Measurements from ENCODE around the gene KCNJ11. TPM values are rescaled to one million over a fixed set of nuclear protein-coding genes. Genes with fewer than 3 reads are reported as not detected.
"Not testable (repeated sequence)": the region's sequence is repeated elsewhere in the genome, so short reads cannot be mapped to it uniquely, and the experiment has no call there.

The KCNJ11 gene
- total RNA-seq, 1 experiment from 2014 or later = 7.5 TPM

- TF ChIP-seq CTCF (IDR thresholded peaks at IDR 0.05 in 2 of 3, conservative IDR thresholded peaks at IDR 0.05 in 1 of 3; ENCODE audit: borderline replicate concordance in 1 of 3, insufficient read depth in 1 of 3, low read depth in 2 of 3, low read length in 2 of 3) (no peak), POLR2A (IDR thresholded peaks at IDR 0.05; ENCODE audit: borderline replicate concordance, extremely low read depth, insufficient read depth, insufficient read length) (no peak), POLR2AphosphoS5 (IDR thresholded peaks at IDR 0.05; ENCODE audit: low read depth, low read length) (no peak)
Observed at GRCh38 chr11:17428925-17429324, 40.5 kb upstream of the KCNJ11 start (continued).

- no peak for DNase-seq (ENCODE audit: low read depth, low spot score)
- no TSS peak for BruUV-seq (replicated peaks)
- Histone ChIP-seq H3K4me1 (ENCODE audit: control insufficient read depth in 1 of 2, insufficient read depth in 2 of 2, low read length in 2 of 2) (peaks cover 0 to 7% of the 10 kb centered on the region in 2 experiments; a peak in 2 of 4 replicates), H3K9me3 (ENCODE audit: control insufficient read depth in 1 of 2, insufficient read depth in 1 of 2, low read depth in 1 of 2, low read length in 2 of 2) (no peaks in the 10 kb centered on the region), H3K36me3 (ENCODE audit: control insufficient read depth in 1 of 2, insufficient read depth in 2 of 2, low read length in 2 of 2) (no peaks in the 10 kb centered on the region), H3K4me3 (replicated peaks in 1 of 2; ENCODE audit: low read depth in 1 of 2, low read length in 2 of 2) (no peak overlapping the region), H4K20me1 (ENCODE audit: insufficient read depth) (no peaks in the 10 kb centered on the region), H3K27me3 (ENCODE audit: insufficient read depth, low read length) (no peaks in the 10 kb centered on the region), H3K9me2 (ENCODE audit: insufficient read depth) (no peaks in the 10 kb centered on the region), H3K4me2 (ENCODE audit: low read length) (no peak overlapping the region), H3K79me2 (ENCODE audit: insufficient read depth, low read length) (no peaks in the 10 kb centered on the region), H2AFZ (ENCODE audit: low read depth, low read length, poor library complexity, severe bottlenecking) (no peak overlapping the region), H3K9ac (ENCODE audit: low read length) (no peak overlapping the region), H3K27ac (ENCODE audit: low read depth, low read length) (no peak overlapping the region)
- CTCF ChIA-PET = no interaction called here
- POLR2A ChIA-PET = no interaction called here
- RAD21 ChIA-PET (ENCODE audit: low non-redundant PET in 1 of 2, low total read pairs in 2 of 2, uncharacterized antibody in 2 of 2, unreplicated experiment in 2 of 2) = no interaction called here
- intact Hi-C loops (cut with micrococcal nuclease) = no loop called here
- TF ChIP-seq ATF3 (IDR thresholded peaks at IDR 0.05) = no peak
- TF ChIP-seq REST (IDR thresholded peaks at IDR 0.05; ENCODE audit: low read depth) = no peak
- TF ChIP-seq SIN3A (IDR thresholded peaks at IDR 0.05; ENCODE audit: low read depth) = no peak
- no peak for TF ChIP-seq ZFX (IDR thresholded peaks at IDR 0.05)
- no peak for ATAC-seq
Observed at GRCh38 chr11:17428261-17428660, 39.8 kb upstream of the KCNJ11 start.

GRCh38 chr11:17426233-17426632 lies 37.8 kb upstream of the KCNJ11 start:
- H4K20me1 ChIP-seq (ENCODE audit: insufficient read depth); H3K36me3 ChIP-seq (ENCODE audit: control insufficient read depth in 1 of 2, insufficient read depth in 2 of 2, low read length in 2 of 2); H3K4me3 ChIP-seq (replicated peaks in 1 of 2; ENCODE audit: low read depth in 1 of 2, low read length in 2 of 2); H3K4me2 ChIP-seq (ENCODE audit: low read length); H3K79me2 ChIP-seq (ENCODE audit: insufficient read depth, low read length); H3K9me2 ChIP-seq (ENCODE audit: insufficient read depth); H2AFZ ChIP-seq (ENCODE audit: low read depth, low read length, poor library complexity, severe bottlenecking); H3K27ac ChIP-seq (ENCODE audit: low read depth, low read length); BruUV-seq (replicated peaks); DNase-seq (ENCODE audit: low read depth, low spot score); ATAC-seq; H3K9ac ChIP-seq (ENCODE audit: low read length); CTCF ChIA-PET; H3K9me3 ChIP-seq (ENCODE audit: control insufficient read depth in 1 of 2, insufficient read depth in 1 of 2, low read depth in 1 of 2, low read length in 2 of 2); RAD21 ChIA-PET (ENCODE audit: low non-redundant PET in 1 of 2, low total read pairs in 2 of 2, uncharacterized antibody in 2 of 2, unreplicated experiment in 2 of 2); H3K4me1 ChIP-seq (ENCODE audit: control insufficient read depth in 1 of 2, insufficient read depth in 2 of 2, low read length in 2 of 2); intact Hi-C loops (cut with micrococcal nuclease); POLR2A ChIA-PET: not testable (repeated sequence)
- peaks cover 12% of the 10 kb centered on the region; the same call in 1 of the 2 replicates for H3K27me3 ChIP-seq (ENCODE audit: insufficient read depth, low read length)

Data from HCT116 (cell line).